ENCODE data around the gene NOS2.

DNA sequence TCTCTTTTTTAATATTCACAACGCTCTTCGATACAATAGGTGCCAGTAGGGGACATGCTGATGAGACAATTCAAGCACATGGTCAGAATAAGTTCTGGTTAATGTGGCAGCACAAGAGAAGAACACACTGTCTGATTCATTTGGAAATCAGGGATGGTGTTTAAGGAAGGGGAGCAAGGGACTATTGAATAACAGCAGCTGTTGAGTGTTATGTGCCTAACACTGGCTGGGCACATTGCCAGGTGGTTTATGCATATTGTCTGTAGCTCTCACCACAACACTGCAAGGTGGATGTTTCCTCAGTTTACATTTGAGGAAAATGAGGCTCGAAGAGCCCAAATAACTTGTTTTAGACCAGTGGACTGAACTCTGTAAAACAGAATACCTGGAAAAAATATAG lies 48.6 kb upstream of the NOS2 start:
- TF ChIP-seq, protein P1, sequence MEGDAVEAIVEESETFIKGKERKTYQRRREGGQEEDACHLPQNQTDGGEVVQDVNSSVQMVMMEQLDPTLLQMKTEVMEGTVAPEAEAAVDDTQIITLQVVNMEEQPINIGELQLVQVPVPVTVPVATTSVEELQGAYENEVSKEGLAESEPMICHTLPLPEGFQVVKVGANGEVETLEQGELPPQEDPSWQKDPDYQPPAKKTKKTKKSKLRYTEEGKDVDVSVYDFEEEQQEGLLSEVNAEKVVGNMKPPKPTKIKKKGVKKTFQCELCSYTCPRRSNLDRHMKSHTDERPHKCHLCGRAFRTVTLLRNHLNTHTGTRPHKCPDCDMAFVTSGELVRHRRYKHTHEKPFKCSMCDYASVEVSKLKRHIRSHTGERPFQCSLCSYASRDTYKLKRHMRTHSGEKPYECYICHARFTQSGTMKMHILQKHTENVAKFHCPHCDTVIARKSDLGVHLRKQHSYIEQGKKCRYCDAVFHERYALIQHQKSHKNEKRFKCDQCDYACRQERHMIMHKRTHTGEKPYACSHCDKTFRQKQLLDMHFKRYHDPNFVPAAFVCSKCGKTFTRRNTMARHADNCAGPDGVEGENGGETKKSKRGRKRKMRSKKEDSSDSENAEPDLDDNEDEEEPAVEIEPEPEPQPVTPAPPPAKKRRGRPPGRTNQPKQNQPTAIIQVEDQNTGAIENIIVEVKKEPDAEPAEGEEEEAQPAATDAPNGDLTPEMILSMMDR (IDR thresholded peaks at IDR 0.05; ENCODE audit: insufficient read depth, low read depth, low read length): no peak
- no peak for TF ChIP-seq EZH2 (IDR thresholded peaks at IDR 0.05; ENCODE audit: insufficient read depth, low read length)
